MCF 10A (cell line): ENCODE data around the gene URM1. TPM values are rescaled to one million over a fixed set of nuclear protein-coding genes. Genes with fewer than 3 reads are reported as not detected.
"Not testable (repeated sequence)": the region's sequence is repeated elsewhere in the genome, so short reads cannot be mapped to it uniquely, and the experiment has no call there.

Experiments used
- BruUV-seq: library from RNA; stranded (reverse); fragments of 400-500 nt; replicated peaks from 2 replicates; lab custom pipeline; 2021; lab: Mats Ljungman, UMichigan
- CTCF ChIA-PET: fragments of 300-600 bp; sonication (Branson Sonifier 250); formaldehyde crosslinking; extraction: SDS; loops from one replicate; lab custom pipeline; 2021; ENCODE audit warnings: antibody characterized with exemption, inconsistent platforms; lab: Yijun Ruan, JAX
- POLR2A ChIA-PET: fragments of 300-600, 350-650 bp; sonication (Branson Sonifier 250); formaldehyde crosslinking; extraction: SDS; loops from one replicate; lab custom pipeline; 2020; ENCODE audit warnings: antibody characterized with exemption, inconsistent platforms; lab: Yijun Ruan, JAX
- DNase-seq: peaks from one replicate; pipeline ENCODE4 v3.0.0-alpha.2; 2018; ENCODE audit not compliant: unreplicated experiment
- H3K27ac Mint-ChIP-seq: one replicate; pipeline ENCODE4 v1.8.0; 2022; ENCODE audit warnings: mild to moderate bottlenecking, low read depth, mixed read lengths; ENCODE audit not compliant: unreplicated experiment
- H3K27me3 Mint-ChIP-seq: one replicate; pipeline ENCODE4 v1.8.0; 2022; ENCODE audit warnings: mixed read lengths; ENCODE audit not compliant: insufficient read depth, unreplicated experiment
- H3K36me3 Mint-ChIP-seq: one replicate; pipeline ENCODE4 v1.8.0; 2022; ENCODE audit warnings: mild to moderate bottlenecking, moderate library complexity, mixed read lengths; ENCODE audit not compliant: insufficient read depth, unreplicated experiment
- H3K4me1 Mint-ChIP-seq: one replicate; pipeline ENCODE4 v1.8.0; 2022; ENCODE audit warnings: mixed read lengths; ENCODE audit not compliant: insufficient read depth, unreplicated experiment
- H3K4me3 Mint-ChIP-seq: one replicate; pipeline ENCODE4 v1.8.0; 2022; ENCODE audit warnings: mild to moderate bottlenecking, moderate library complexity, mixed read lengths; ENCODE audit not compliant: unreplicated experiment
- H3K9me3 Mint-ChIP-seq: one replicate; pipeline ENCODE4 v1.8.0; 2022; ENCODE audit warnings: mixed read lengths; ENCODE audit not compliant: unreplicated experiment
- CTCF ChIP-seq: fragments of 200-600 bp; IDR thresholded peaks from one replicate; pipeline ENCODE4 v1.8.0; 2022; ENCODE audit warnings: antibody characterized with exemption, mild to moderate bottlenecking; ENCODE audit not compliant: unreplicated experiment
- intact Hi-C: fragments of 100-400 bp; cut with micrococcal nuclease; formaldehyde crosslinking; loops from 2 replicates; pipeline ENCODE4 v1.14.1; 2022
- total RNA-seq: library from RNA; stranded (reverse); gene quantifications from 2 replicates; pipeline ENCODE4 v1.2.3, GENCODE V29; 2022

URM1 gene
- total RNA-seq, 1 experiment from 2014 or later: 56.8 TPM

- no peak for TF ChIP-seq CTCF
- H3K4me1 Mint-ChIP-seq: peaks cover 6% of the 10 kb centered on the region
- intact Hi-C loops: no loop called here
- H3K27me3 Mint-ChIP-seq: no peaks in the 10 kb centered on the region
- no peak for DNase-seq
- H3K27ac Mint-ChIP-seq: no peak overlapping the region
- peaks cover 24% of the 10 kb centered on the region for H3K36me3 Mint-ChIP-seq
- CTCF ChIA-PET: interaction anchor here (0.7 to 1.0 kb wide), 4 partner anchors 8 to 155 kb away, joined by 3 to 8 read pairs (median 4); no protein-coding TSS in a partner anchor
- no TSS peak for BruUV-seq
- H3K4me3 Mint-ChIP-seq: no peak overlapping the region
- POLR2A ChIA-PET: interaction anchor here (0.7 to 1.0 kb wide), 2 partner anchors 183 to 222 kb away, joined by 3 read pairs; no protein-coding TSS in a partner anchor
- no peaks in the 10 kb centered on the region for H3K9me3 Mint-ChIP-seq
Observed at GRCh38 chr9:128333451-128333869, 37.7 kb upstream of the URM1 start.

GRCh38 chr9:128335161-128335560, 36.0 kb upstream of the URM1 start:
- no peak overlapping the region for H3K27ac Mint-ChIP-seq
- POLR2A ChIA-PET: interaction anchor here (1.6 kb wide), 1 partner anchor 10 kb away, joined by 6 read pairs; no protein-coding TSS in a partner anchor
- no TSS peak for BruUV-seq
- TF ChIP-seq CTCF: no peak
- H3K4me1 Mint-ChIP-seq: no peaks in the 10 kb centered on the region
- intact Hi-C loops: no loop called here
- CTCF ChIA-PET: interaction anchor here (0.6 to 1.7 kb wide), 2 partner anchors 28 to 40 kb away, joined by 3 to 8 read pairs; no protein-coding TSS in a partner anchor
- no peaks in the 10 kb centered on the region for H3K9me3 Mint-ChIP-seq
- no peak overlapping the region for H3K4me3 Mint-ChIP-seq
- peaks cover 18% of the 10 kb centered on the region for H3K36me3 Mint-ChIP-seq
- no peaks in the 10 kb centered on the region for H3K27me3 Mint-ChIP-seq
- no peak for DNase-seq

DNA sequence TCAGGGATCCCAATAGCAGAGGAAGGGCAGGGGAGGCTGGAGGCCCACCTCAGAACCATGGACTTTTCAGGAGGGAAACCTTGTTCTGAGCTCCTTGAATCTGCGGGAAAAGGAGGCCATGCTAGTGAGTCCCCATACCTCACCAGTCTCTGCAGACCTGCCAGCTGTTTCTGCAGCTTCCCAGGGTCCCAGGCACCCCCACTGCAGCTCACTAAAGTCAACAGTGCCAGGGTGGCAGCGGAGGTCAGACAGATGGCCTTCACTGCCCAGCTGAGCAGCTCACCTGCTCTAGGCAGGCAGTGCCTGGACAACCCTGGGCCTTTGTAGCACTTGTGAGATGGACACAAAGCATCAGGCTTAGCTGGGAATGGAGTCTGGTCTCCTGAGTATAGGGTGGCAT, 35.3 kb upstream of the URM1 start:
- intact Hi-C loops: no loop called here
- no peak for DNase-seq
- H3K4me3 Mint-ChIP-seq: no peak overlapping the region
- CTCF ChIA-PET: interaction anchor here (1.7 kb wide), 1 partner anchor 41 kb away, joined by 8 read pairs; no protein-coding TSS in a partner anchor
- no peaks in the 10 kb centered on the region for H3K4me1 Mint-ChIP-seq
- no peaks in the 10 kb centered on the region for H3K27me3 Mint-ChIP-seq
- TF ChIP-seq CTCF: no peak
- no TSS peak for BruUV-seq
- POLR2A ChIA-PET: interaction anchor here (1.3 to 1.8 kb wide), 2 partner anchors 13 to 30 kb away, joined by 4 to 5 read pairs; partner anchors contain the start of gene COQ4
- H3K9me3 Mint-ChIP-seq: no peaks in the 10 kb centered on the region
- peaks cover 15% of the 10 kb centered on the region for H3K36me3 Mint-ChIP-seq
- H3K27ac Mint-ChIP-seq: no peak overlapping the region

DNA sequence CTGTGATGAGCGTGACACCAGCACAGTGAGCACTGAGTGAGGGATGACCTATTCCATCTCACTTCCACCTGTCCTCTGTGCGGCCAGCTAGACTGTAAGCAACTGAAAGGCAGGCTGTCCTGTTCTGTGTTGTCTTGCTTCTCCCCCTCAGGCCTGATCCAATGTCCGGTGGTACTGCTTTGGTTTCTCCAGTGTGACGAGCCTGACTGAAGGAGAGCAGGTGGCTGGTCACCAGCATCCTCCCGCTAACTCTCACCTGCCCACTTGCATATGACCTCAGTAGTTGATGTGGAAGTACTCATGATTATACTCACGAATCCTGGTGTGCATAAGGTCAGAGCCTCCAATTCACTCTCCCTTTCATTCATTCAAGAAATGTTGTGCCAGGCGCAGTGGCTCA, 33.2 kb upstream of the URM1 start:
- POLR2A ChIA-PET: interaction anchor here (0.6 to 3.6 kb wide), 3 partner anchors 8 to 215 kb away, joined by 3 to 34 read pairs (median 3); no protein-coding TSS in a partner anchor
- no peak for DNase-seq
- TF ChIP-seq CTCF: no peak
- no TSS peak for BruUV-seq
- CTCF ChIA-PET: interaction anchor here (0.9 kb wide), 1 partner anchor 24 kb away, joined by 5 read pairs; no protein-coding TSS in a partner anchor
- Mint-ChIP-seq H3K4me3 (no peak overlapping the region), H3K36me3 (peaks cover 12% of the 10 kb centered on the region), H3K27me3 (no peaks in the 10 kb centered on the region), H3K27ac (no peak overlapping the region), H3K4me1 (peaks cover 6% of the 10 kb centered on the region), H3K9me3 (no peaks in the 10 kb centered on the region)
- intact Hi-C loops: no loop called here

- H3K27me3 Mint-ChIP-seq, DNase-seq, BruUV-seq, H3K9me3 Mint-ChIP-seq, H3K27ac Mint-ChIP-seq, H3K4me3 Mint-ChIP-seq, intact Hi-C loops, H3K4me1 Mint-ChIP-seq: not testable (repeated sequence)
- ChIA-PET POLR2A (interaction anchor here (0.6 to 3.6 kb wide), 5 partner anchors 9 to 33 kb away, joined by 3 to 34 read pairs (median 5); partner anchors contain the start of gene TRUB2), CTCF (interaction anchor here (0.6 to 0.9 kb wide), 2 partner anchors 19 to 23 kb away, joined by 3 to 5 read pairs; no protein-coding TSS in a partner anchor)
- peaks cover 13% of the 10 kb centered on the region for H3K36me3 Mint-ChIP-seq
Observed at GRCh38 chr9:128338852-128339614, 32.1 kb upstream of the URM1 start.
